ENCODE results near the gene EFNB2.

DNA sequence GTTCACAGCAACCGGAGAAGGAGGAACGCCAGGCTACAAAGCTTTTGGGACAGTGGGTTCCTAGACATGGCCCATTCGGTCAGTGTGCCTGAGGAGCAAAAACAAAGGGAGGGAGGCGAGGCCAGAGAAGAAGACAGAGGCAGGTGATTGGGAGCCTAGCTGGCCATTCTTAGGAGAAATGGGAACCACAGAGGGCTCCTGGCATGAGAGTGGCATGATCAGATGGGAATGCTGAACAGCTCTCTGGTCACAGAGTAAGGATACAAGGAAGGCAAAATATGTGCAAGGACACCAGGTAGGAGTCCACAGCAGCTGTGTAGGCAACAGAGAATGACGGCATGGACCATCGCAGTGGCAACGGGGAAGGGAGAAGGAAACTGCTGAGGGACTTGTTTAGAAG is 82.4 kb downstream of the EFNB2 start:
- TF ChIP-seq POLR2AphosphoS5 (IDR thresholded peaks at IDR 0.05) (no peak), CTCF (IDR thresholded peaks at IDR 0.05; ENCODE audit: poor library complexity, severe bottlenecking) (no peak), TAF1 (IDR thresholded peaks at IDR 0.05; ENCODE audit: low read depth) (no peak)
- TF ChIP-seq, protein P1, sequence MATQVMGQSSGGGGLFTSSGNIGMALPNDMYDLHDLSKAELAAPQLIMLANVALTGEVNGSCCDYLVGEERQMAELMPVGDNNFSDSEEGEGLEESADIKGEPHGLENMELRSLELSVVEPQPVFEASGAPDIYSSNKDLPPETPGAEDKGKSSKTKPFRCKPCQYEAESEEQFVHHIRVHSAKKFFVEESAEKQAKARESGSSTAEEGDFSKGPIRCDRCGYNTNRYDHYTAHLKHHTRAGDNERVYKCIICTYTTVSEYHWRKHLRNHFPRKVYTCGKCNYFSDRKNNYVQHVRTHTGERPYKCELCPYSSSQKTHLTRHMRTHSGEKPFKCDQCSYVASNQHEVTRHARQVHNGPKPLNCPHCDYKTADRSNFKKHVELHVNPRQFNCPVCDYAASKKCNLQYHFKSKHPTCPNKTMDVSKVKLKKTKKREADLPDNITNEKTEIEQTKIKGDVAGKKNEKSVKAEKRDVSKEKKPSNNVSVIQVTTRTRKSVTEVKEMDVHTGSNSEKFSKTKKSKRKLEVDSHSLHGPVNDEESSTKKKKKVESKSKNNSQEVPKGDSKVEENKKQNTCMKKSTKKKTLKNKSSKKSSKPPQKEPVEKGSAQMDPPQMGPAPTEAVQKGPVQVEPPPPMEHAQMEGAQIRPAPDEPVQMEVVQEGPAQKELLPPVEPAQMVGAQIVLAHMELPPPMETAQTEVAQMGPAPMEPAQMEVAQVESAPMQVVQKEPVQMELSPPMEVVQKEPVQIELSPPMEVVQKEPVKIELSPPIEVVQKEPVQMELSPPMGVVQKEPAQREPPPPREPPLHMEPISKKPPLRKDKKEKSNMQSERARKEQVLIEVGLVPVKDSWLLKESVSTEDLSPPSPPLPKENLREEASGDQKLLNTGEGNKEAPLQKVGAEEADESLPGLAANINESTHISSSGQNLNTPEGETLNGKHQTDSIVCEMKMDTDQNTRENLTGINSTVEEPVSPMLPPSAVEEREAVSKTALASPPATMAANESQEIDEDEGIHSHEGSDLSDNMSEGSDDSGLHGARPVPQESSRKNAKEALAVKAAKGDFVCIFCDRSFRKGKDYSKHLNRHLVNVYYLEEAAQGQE (IDR thresholded peaks at IDR 0.05; ENCODE audit: borderline replicate concordance), result no peak

All from neural cell (in vitro differentiated cells).